K562 (cell line): ENCODE results near the gene MMP24.
A peak's percentile ranks its signal among the peaks of the same experiment; 100 is the strongest.

Experiments used
- NBN ChIP-seq: fragments of 450-650 bp; IDR thresholded peaks from 2 replicates; pipeline ENCODE4 v1.6.1; 2016; ENCODE audit warnings: low read depth, mild to moderate bottlenecking
- SOX6 ChIP-seq: fragments of 450-650 bp; IDR thresholded peaks from 2 replicates; pipeline ENCODE4 v1.6.1; 2014; ENCODE audit warnings: mild to moderate bottlenecking
- TF ChIP-seq, protein P1 (sequence below): sonication (generic); formaldehyde crosslinking; IDR thresholded peaks from 2 replicates; pipeline ENCODE4 v1.8.1; 2023; ENCODE audit warnings: mild to moderate bottlenecking, missing genetic modification reagents
- TF ChIP-seq, protein P2 (sequence below), 2 experiments: fragments of 450-650 bp in 1 of 2; sonication (generic) in 1 of 2; formaldehyde crosslinking in 1 of 2; IDR thresholded peaks; 2 replicates each; pipeline versions ENCODE4 v1.7.1 to v1.9.0; 2016 to 2022; ENCODE audit warnings: inconsistent platforms in 1 of 2, mild to moderate bottlenecking in 1 of 2, missing genetic modification reagents in 1 of 2

DNA sequence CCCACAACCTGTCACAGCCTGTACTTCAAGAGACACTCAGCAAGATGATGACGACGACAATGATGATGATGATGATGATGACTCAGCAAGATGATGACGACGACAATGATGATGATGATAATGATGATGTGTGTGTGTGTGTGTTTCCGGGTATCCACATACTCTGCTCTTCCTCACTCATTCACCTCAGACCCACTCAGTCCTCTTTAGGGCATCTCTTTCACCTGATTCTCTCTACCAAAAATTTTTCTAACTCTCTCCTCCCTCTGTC, 59.3 kb downstream of the MMP24 start:
- TF ChIP-seq, protein P1, sequence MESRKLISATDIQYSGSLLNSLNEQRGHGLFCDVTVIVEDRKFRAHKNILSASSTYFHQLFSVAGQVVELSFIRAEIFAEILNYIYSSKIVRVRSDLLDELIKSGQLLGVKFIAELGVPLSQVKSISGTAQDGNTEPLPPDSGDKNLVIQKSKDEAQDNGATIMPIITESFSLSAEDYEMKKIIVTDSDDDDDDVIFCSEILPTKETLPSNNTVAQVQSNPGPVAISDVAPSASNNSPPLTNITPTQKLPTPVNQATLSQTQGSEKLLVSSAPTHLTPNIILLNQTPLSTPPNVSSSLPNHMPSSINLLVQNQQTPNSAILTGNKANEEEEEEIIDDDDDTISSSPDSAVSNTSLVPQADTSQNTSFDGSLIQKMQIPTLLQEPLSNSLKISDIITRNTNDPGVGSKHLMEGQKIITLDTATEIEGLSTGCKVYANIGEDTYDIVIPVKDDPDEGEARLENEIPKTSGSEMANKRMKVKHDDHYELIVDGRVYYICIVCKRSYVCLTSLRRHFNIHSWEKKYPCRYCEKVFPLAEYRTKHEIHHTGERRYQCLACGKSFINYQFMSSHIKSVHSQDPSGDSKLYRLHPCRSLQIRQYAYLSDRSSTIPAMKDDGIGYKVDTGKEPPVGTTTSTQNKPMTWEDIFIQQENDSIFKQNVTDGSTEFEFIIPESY (CRISPR knock-in tag), result no peak
- no peak for TF ChIP-seq SOX6
- TF ChIP-seq, protein P2, sequence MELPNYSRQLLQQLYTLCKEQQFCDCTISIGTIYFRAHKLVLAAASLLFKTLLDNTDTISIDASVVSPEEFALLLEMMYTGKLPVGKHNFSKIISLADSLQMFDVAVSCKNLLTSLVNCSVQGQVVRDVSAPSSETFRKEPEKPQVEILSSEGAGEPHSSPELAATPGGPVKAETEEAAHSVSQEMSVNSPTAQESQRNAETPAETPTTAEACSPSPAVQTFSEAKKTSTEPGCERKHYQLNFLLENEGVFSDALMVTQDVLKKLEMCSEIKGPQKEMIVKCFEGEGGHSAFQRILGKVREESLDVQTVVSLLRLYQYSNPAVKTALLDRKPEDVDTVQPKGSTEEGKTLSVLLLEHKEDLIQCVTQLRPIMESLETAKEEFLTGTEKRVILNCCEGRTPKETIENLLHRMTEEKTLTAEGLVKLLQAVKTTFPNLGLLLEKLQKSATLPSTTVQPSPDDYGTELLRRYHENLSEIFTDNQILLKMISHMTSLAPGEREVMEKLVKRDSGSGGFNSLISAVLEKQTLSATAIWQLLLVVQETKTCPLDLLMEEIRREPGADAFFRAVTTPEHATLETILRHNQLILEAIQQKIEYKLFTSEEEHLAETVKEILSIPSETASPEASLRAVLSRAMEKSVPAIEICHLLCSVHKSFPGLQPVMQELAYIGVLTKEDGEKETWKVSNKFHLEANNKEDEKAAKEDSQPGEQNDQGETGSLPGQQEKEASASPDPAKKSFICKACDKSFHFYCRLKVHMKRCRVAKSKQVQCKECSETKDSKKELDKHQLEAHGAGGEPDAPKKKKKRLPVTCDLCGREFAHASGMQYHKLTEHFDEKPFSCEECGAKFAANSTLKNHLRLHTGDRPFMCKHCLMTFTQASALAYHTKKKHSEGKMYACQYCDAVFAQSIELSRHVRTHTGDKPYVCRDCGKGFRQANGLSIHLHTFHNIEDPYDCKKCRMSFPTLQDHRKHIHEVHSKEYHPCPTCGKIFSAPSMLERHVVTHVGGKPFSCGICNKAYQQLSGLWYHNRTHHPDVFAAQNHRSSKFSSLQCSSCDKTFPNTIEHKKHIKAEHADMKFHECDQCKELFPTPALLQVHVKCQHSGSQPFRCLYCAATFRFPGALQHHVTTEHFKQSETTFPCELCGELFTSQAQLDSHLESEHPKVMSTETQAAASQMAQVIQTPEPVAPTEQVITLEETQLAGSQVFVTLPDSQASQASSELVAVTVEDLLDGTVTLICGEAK (IDR thresholded peaks at IDR 0.05), result peak; percentile 51
- TF ChIP-seq, protein P2 (CRISPR knock-in tag; IDR thresholded peaks at IDR 0.05), result no peak
- TF ChIP-seq NBN, result peak; percentile 91
